Parathyroid adenoma (tissue), 2 donors: ENCODE results near the gene OXA1L.
"Not testable (repeated sequence)": the region's sequence is repeated elsewhere in the genome, so short reads cannot be mapped to it uniquely, and the experiment has no call there.

Experiments used
- H2AFZ ChIP-seq: fragments of 300-600 bp; sonication (generic); one replicate; pipeline ENCODE4 v1.7.0; 2017; ENCODE audit warnings: antibody characterized with exemption, mild to moderate bottlenecking
- H3K27ac ChIP-seq: fragments of 300-600 bp; sonication (generic); one replicate; pipeline ENCODE4 v1.7.0; 2017
- H3K27me3 ChIP-seq: fragments of 300-600 bp; sonication (generic); one replicate; pipeline ENCODE4 v1.7.0; 2017; ENCODE audit warnings: low read length; ENCODE audit not compliant: control insufficient read depth, insufficient read depth
- H3K36me3 ChIP-seq: fragments of 300-600 bp; sonication (generic); one replicate; pipeline ENCODE4 v1.7.0; 2017; ENCODE audit warnings: low read length; ENCODE audit not compliant: control insufficient read depth, insufficient read depth
- H3K4me1 ChIP-seq: fragments of 300-600 bp; sonication (generic); one replicate; pipeline ENCODE4 v1.7.0; 2017; ENCODE audit warnings: control low read depth
- H3K4me2 ChIP-seq: fragments of 300-600 bp; sonication (generic); one replicate; pipeline ENCODE4 v1.7.0; 2017; ENCODE audit warnings: low read length
- H3K4me3 ChIP-seq: fragments of 300-600 bp; sonication (generic); one replicate; pipeline ENCODE4 v1.7.0; 2017; ENCODE audit warnings: low read depth, low read length
- H3K79me2 ChIP-seq: fragments of 300-600 bp; sonication (generic); one replicate; pipeline ENCODE4 v1.7.0; 2017; ENCODE audit warnings: control low read depth
- H3K9ac ChIP-seq: fragments of 300-600 bp; sonication (generic); one replicate; pipeline ENCODE4 v1.7.0; 2017; ENCODE audit warnings: mild to moderate bottlenecking
- H3K9me3 ChIP-seq: fragments of 300-600 bp; sonication (generic); one replicate; pipeline ENCODE4 v1.7.0; 2017; ENCODE audit warnings: low read length; ENCODE audit not compliant: control insufficient read depth
- CTCF ChIP-seq: fragments of 300-600 bp; sonication (generic); IDR thresholded peaks from one replicate; pipeline ENCODE4 v1.7.0; 2017; ENCODE audit warnings: antibody characterized with exemption, mild to moderate bottlenecking
- donor health status: primary hyperparathyroidism.

The OXA1L gene

GRCh38 chr14:22752422-22752821 lies 14.1 kb upstream of the OXA1L start:
- no peaks in the 10 kb centered on the region for H3K9me3 ChIP-seq
- no peak for TF ChIP-seq CTCF
- no peaks in the 10 kb centered on the region for H3K4me1 ChIP-seq
- no peaks in the 10 kb centered on the region for H3K79me2 ChIP-seq
- peak overlapping the region; percentile 48 for H2AFZ ChIP-seq
- peak overlapping the region; percentile 33 for H3K4me2 ChIP-seq
- H3K4me3 ChIP-seq = no peak overlapping the region
- H3K9ac ChIP-seq = no peak overlapping the region
- H3K36me3 ChIP-seq = no peaks in the 10 kb centered on the region
- no peaks in the 10 kb centered on the region for H3K27me3 ChIP-seq
- peak overlapping the region; percentile 32 for H3K27ac ChIP-seq

DNA sequence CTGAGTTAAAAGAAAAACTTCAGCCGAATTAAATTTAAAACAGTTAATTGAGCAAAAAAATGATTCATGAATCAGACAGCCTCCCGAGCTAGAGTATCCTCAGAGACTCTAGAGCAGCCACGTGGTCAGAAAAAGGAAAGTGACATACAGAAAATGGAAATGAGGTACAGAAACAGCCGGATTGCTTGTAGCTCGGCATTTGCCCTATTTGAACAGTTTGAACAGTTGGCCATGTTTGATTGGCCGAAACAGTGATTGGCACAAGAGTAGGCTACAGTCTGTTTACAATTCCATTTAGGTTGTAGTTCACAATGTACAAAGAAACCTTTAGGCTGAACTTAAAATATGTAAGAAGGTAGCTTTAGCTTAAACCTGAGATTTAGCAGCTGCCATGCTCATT lies 12.9 kb upstream of the OXA1L start:
- no peak overlapping the region for H3K27ac ChIP-seq
- no peaks in the 10 kb centered on the region for H3K27me3 ChIP-seq
- no peak overlapping the region for H2AFZ ChIP-seq
- no peak for TF ChIP-seq CTCF
- no peaks in the 10 kb centered on the region for H3K4me1 ChIP-seq
- H3K9me3 ChIP-seq = no peaks in the 10 kb centered on the region
- no peaks in the 10 kb centered on the region for H3K36me3 ChIP-seq
- H3K9ac ChIP-seq = no peak overlapping the region
- no peak overlapping the region for H3K4me3 ChIP-seq
- H3K4me2 ChIP-seq = no peak overlapping the region
- no peaks in the 10 kb centered on the region for H3K79me2 ChIP-seq

DNA sequence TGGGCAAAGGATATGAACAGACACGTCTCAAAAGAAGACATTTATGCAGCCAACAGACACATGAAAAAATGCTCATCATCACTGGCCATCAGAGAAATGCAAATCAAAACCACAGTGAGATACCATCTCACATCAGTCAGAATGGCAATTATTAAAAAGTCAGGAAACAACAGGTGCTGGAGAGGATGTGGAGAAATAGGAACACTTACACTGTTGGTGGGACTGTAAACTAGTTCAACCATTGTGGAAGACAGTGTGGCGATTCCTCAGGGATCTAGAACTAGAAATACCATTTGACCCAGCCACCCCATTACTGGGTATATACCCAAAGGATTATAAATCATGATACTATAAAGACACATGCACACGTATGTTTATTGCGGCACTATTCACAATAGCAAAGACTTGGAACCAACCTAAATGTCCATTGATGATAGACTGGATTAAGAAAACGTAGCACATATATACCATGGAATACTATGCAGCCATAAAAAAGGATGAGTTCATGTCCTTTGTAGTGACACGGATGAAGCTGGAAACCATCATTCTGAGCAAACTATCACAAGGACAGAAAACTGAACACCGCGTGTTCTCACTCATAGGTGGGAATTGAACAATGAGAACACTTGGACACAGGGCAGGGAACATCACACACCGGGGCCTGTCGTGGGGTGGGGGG lies 8.4 kb upstream of the OXA1L start:
- H3K9me3 ChIP-seq, H3K27me3 ChIP-seq, H3K27ac ChIP-seq, H3K79me2 ChIP-seq, H3K4me1 ChIP-seq, H3K36me3 ChIP-seq, H3K4me2 ChIP-seq, H3K4me3 ChIP-seq, H2AFZ ChIP-seq, H3K9ac ChIP-seq: not testable (repeated sequence)

DNA sequence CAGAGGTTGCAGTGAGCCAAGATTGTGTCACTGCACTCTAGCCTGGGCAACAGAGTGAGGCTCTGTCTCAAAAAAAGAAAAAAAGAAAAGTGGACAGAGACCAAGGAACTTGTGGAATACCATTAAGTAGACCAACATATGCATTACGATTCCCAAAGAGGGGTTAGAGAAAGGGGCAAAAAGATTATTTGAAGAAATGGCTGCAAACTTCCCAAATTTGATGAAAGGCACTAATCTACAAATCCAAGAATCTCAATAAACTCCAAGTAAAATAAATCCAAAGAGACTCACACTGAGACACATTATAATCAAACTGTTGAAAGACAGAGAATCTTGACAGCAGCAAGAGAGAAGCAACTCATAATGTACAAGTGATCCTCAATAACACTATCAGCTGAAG lies 4.8 kb upstream of the OXA1L start:
- no peak for TF ChIP-seq CTCF
- H3K27ac ChIP-seq = no peak overlapping the region
- H3K36me3 ChIP-seq = no peaks in the 10 kb centered on the region
- no peak overlapping the region for H3K4me3 ChIP-seq
- no peak overlapping the region for H3K9ac ChIP-seq
- H3K79me2 ChIP-seq = peaks cover 6% of the 10 kb centered on the region
- no peak overlapping the region for H2AFZ ChIP-seq
- H3K4me1 ChIP-seq = peaks cover 2% of the 10 kb centered on the region
- H3K9me3 ChIP-seq = no peaks in the 10 kb centered on the region
- H3K27me3 ChIP-seq = no peaks in the 10 kb centered on the region
- H3K4me2 ChIP-seq = no peak overlapping the region

GRCh38 chr14:22764382-22764781 lies 2.1 kb upstream of the OXA1L start:
- Histone ChIP-seq H3K79me2 (peaks cover 6% of the 10 kb centered on the region), H3K9me3 (no peaks in the 10 kb centered on the region), H3K9ac (no peak overlapping the region), H3K36me3 (no peaks in the 10 kb centered on the region), H3K27ac (no peak overlapping the region), H3K4me2 (no peak overlapping the region), H2AFZ (no peak overlapping the region), H3K4me1 (peaks cover 5% of the 10 kb centered on the region), H3K4me3 (no peak overlapping the region), H3K27me3 (no peaks in the 10 kb centered on the region)
- no peak for TF ChIP-seq CTCF
